GM19452 (cell line): ENCODE measurements around the gene ARHGEF4.
A peak's percentile ranks its signal among the peaks of the same experiment; 100 is the strongest.
"Not testable (repeated sequence)": the region's sequence is repeated elsewhere in the genome, so short reads cannot be mapped to it uniquely, and the experiment has no call there.

Experiments
- ATAC-seq: cut with Tn5 transposase; IDR thresholded peaks from one replicate; pipeline ENCODE4 v1.9.1; 2021; ENCODE audit not compliant: unreplicated experiment

ARHGEF4 gene

GRCh38 chr2:131075578-131075977, 238.9 kb downstream of the ARHGEF4 start:
- ATAC-seq, result not testable (repeated sequence)

- ATAC-seq, result no peak
These were observed 240.0 kb downstream of the ARHGEF4 start for GRCh38 chr2:131076707-131077106.

GRCh38 chr2:131077182-131077846, 240.6 kb downstream of the ARHGEF4 start:
- ATAC-seq, result no peak

- ATAC-seq, result no peak
These were observed 241.3 kb downstream of the ARHGEF4 start for GRCh38 chr2:131077966-131078365.

GRCh38 chr2:131079931-131080330, 243.2 kb downstream of the ARHGEF4 start:
- ATAC-seq, result not testable (repeated sequence)

- ATAC-seq, result no peak
These were observed 244.5 kb downstream of the ARHGEF4 start for GRCh38 chr2:131081190-131081589.

GRCh38 chr2:131085646-131086045, 248.9 kb downstream of the ARHGEF4 start:
- ATAC-seq, result no peak

GRCh38 chr2:131092458-131093005, 255.8 kb downstream of the ARHGEF4 start:
- ATAC-seq, result no peak

GRCh38 chr2:131093006-131093695, 256.4 kb downstream of the ARHGEF4 start, which contains the start of gene FAM168B:
Gene FAM168B, minus strand, starts transcription at chr2:131093460. Its CDS starts 10,814 bp downstream, at chr2:131082646.
- peak; percentile 82 for ATAC-seq

GRCh38 chr2:131093696-131094462, 257.2 kb downstream of the ARHGEF4 start:
- peak; percentile 71 for ATAC-seq

- ATAC-seq, result no peak
These were observed 258.0 kb downstream of the ARHGEF4 start for GRCh38 chr2:131094463-131095281.
